ENCODE data around the gene PRKN.

PRKN gene

GRCh38 chr6:161590961-161591627 lies 1136.5 kb downstream of the PRKN start:
- no peaks in the 10 kb centered on the region for H3K9me3 ChIP-seq (ENCODE audit: insufficient read depth, low read depth, low read length)
- H3K4me1 ChIP-seq (ENCODE audit: insufficient read depth, low read length): no peaks in the 10 kb centered on the region
- no peak overlapping the region for H3K27ac ChIP-seq (ENCODE audit: low read depth, low read length)
- no peak overlapping the region for H3K4me3 ChIP-seq (ENCODE audit: low read length)
- WGBS: 97% methylated on average over 3 of the region's 5 CpGs
- H3K36me3 ChIP-seq (ENCODE audit: insufficient read depth, low read length): no peaks in the 10 kb centered on the region
- H3K27me3 ChIP-seq (ENCODE audit: insufficient read depth, low read length): no peaks in the 10 kb centered on the region
- no peak overlapping the region for H3K9ac ChIP-seq (ENCODE audit: low read depth, low read length)

DNA sequence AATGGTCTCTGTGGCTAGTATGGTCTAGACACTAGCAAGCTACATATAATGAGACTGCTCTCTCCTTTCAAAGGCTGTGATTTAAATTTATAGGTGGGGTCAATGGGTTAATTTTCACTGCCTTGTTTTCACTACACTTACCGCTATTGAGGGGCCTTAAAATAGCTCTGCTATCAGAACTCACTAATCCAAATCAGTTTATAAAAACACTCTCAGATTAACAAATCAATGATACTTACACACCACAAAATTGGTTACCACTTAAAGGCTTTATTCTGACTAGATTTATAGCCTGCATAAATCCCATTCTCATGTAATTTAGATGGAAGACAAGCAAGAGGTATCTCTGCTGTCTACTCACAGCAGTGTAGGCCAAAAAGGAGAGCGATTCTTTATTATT lies 1140.7 kb downstream of the PRKN start:
- Histone ChIP-seq H3K9ac (ENCODE audit: low read depth, low read length) (no peak overlapping the region), H3K36me3 (ENCODE audit: insufficient read depth, low read length) (no peaks in the 10 kb centered on the region), H3K27ac (ENCODE audit: low read depth, low read length) (no peak overlapping the region), H3K27me3 (ENCODE audit: insufficient read depth, low read length) (no peaks in the 10 kb centered on the region), H3K9me3 (ENCODE audit: insufficient read depth, low read depth, low read length) (no peaks in the 10 kb centered on the region), H3K4me1 (ENCODE audit: insufficient read depth, low read length) (no peaks in the 10 kb centered on the region), H3K4me3 (ENCODE audit: low read length) (no peak overlapping the region)
- 88% methylated on average over 2 of the region's 2 CpGs for WGBS

- no peaks in the 10 kb centered on the region for H3K36me3 ChIP-seq (ENCODE audit: insufficient read depth, low read length)
Observed at GRCh38 chr6:161584621-161585340, 1142.8 kb downstream of the PRKN start.

GRCh38 chr6:161584051-161584450 lies 1143.5 kb downstream of the PRKN start:
- no peaks in the 10 kb centered on the region for H3K27me3 ChIP-seq (ENCODE audit: insufficient read depth, low read length)
- no peaks in the 10 kb centered on the region for H3K4me1 ChIP-seq (ENCODE audit: insufficient read depth, low read length)
- no peak overlapping the region for H3K4me3 ChIP-seq (ENCODE audit: low read length)
- WGBS: 83% methylated on average over 1 of the region's 1 CpG
- no peaks in the 10 kb centered on the region for H3K36me3 ChIP-seq (ENCODE audit: insufficient read depth, low read length)
- H3K9ac ChIP-seq (ENCODE audit: low read depth, low read length): no peak overlapping the region
- H3K9me3 ChIP-seq (ENCODE audit: insufficient read depth, low read depth, low read length): no peaks in the 10 kb centered on the region
- H3K27ac ChIP-seq (ENCODE audit: low read depth, low read length): no peak overlapping the region

More at GRCh38 chr6:161584621-161585340, 1142.8 kb downstream of the PRKN start:
- H3K4me3 ChIP-seq (ENCODE audit: low read length): no peak overlapping the region
- 94% methylated on average over 7 of the region's 8 CpGs for WGBS
- H3K27me3 ChIP-seq (ENCODE audit: insufficient read depth, low read length): no peaks in the 10 kb centered on the region
- H3K4me1 ChIP-seq (ENCODE audit: insufficient read depth, low read length): no peaks in the 10 kb centered on the region
- H3K9ac ChIP-seq (ENCODE audit: low read depth, low read length): no peak overlapping the region
- no peaks in the 10 kb centered on the region for H3K9me3 ChIP-seq (ENCODE audit: insufficient read depth, low read depth, low read length)
- H3K27ac ChIP-seq (ENCODE audit: low read depth, low read length): no peak overlapping the region

DNA sequence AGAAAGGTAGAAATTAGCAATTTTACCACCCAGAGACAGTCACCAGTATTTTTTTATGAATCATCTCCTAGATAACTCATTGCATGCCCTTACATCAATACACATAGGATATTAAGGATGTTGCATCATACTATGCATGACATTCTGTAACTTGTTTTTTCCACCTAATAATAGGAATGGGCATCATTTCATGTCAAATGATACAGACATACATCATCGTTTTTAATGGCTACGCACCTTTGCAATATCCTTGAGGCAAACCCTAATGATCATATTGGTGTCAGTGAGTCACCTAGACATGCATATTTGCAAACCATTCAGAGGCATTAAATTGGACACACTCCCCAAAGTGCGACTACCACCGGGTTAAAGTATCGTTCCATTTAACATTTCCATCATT lies 1144.0 kb downstream of the PRKN start:
- Histone ChIP-seq H3K9ac (ENCODE audit: low read depth, low read length) (no peak overlapping the region), H3K27ac (ENCODE audit: low read depth, low read length) (no peak overlapping the region)
- WGBS: 96% methylated on average over 5 of the region's 5 CpGs

GRCh38 chr6:161578478-161578877 lies 1149.1 kb downstream of the PRKN start:
- peaks cover 6% of the 10 kb centered on the region; the same call in 1 of the 2 replicates for H3K4me1 ChIP-seq (ENCODE audit: insufficient read depth, low read length)
- H3K27ac ChIP-seq (ENCODE audit: low read depth, low read length): no peak overlapping the region
- no peaks in the 10 kb centered on the region for H3K36me3 ChIP-seq (ENCODE audit: insufficient read depth, low read length)
- H3K9ac ChIP-seq (ENCODE audit: low read depth, low read length): no peak overlapping the region
- 58% methylated on average over 3 of the region's 3 CpGs for WGBS
- H3K4me3 ChIP-seq (ENCODE audit: low read length): no peak overlapping the region
- H3K27me3 ChIP-seq (ENCODE audit: insufficient read depth, low read length): no peaks in the 10 kb centered on the region
- H3K9me3 ChIP-seq (ENCODE audit: insufficient read depth, low read depth, low read length): no peaks in the 10 kb centered on the region

More for the DNA sequence above, 1144.0 kb downstream of the PRKN start:
- no peaks in the 10 kb centered on the region for H3K9me3 ChIP-seq (ENCODE audit: insufficient read depth, low read depth, low read length)
- no peaks in the 10 kb centered on the region for H3K36me3 ChIP-seq (ENCODE audit: insufficient read depth, low read length)
- no peak overlapping the region for H3K4me3 ChIP-seq (ENCODE audit: low read length)
- H3K27me3 ChIP-seq (ENCODE audit: insufficient read depth, low read length): no peaks in the 10 kb centered on the region
- H3K4me1 ChIP-seq (ENCODE audit: insufficient read depth, low read length): no peaks in the 10 kb centered on the region

DNA sequence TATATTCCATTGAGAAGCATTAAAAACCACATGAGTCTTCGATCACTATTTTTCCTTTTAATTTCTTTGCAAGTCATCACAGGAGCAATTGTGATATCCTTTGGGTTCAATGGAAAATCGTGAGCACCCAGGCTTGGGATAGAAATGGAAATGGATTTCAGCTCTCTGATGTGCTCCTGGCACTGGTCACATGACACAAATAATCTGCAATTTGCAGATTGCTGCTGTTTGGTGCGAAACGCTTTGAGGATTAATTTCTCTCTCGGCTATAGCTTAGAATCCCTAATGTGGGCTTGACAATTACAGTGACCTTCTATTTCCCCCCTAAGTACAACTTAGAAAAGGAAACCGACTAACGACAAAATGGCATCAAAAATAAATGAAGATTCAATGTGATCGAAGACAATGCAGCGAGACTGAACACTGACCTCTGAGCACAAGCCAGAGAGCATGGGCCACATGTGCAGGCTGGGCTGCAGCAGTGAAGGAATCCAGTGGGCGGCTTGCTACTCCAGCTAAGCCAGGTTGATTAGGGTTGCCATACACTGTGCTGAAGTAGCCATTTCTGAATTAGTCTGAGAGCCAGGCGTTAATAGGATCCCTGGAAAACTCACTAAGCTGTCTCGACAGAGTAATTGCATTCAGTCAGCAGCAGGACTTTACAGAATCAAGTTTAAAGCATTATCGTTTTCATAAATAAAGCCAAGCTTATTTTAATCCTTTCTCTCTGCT lies 1151.9 kb downstream of the PRKN start:
- 90% methylated on average over 12 of the region's 13 CpGs for WGBS
- no peak overlapping the region for H3K27ac ChIP-seq (ENCODE audit: low read depth, low read length)
- no peak overlapping the region for H3K4me3 ChIP-seq (ENCODE audit: low read length)

DNA sequence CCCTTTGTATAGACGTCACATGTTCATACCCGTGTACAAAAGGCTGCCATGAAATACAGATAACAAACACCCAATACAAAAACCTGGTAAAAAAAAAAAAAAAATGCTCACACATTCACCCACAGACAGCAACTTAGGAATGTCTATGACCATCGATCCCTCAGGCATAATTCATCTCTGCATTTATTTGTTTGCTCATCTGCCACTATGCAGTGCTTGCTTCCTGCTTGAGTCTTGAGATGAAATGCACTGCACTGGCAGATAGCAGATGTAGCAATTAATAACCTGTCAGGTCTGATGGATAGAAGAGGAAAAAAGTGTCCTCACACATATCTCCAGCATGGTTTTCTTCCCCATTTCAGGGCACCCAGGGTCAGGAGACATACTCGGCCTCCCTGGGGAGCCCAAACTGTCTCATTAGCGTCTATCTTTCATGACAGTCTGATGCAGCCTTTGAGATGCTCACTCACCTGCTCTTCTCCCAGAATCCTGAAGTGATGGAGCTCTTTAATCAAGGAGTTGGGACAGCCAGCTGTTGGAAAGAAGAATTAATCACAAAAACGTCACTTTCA lies 1158.6 kb downstream of the PRKN start:
- Histone ChIP-seq H3K4me3 (ENCODE audit: low read length) (no peak overlapping the region), H3K9ac (ENCODE audit: low read depth, low read length) (no peak overlapping the region), H3K27me3 (ENCODE audit: insufficient read depth, low read length) (no peaks in the 10 kb centered on the region), H3K36me3 (ENCODE audit: insufficient read depth, low read length) (no peaks in the 10 kb centered on the region), H3K27ac (ENCODE audit: low read depth, low read length) (no peak overlapping the region), H3K4me1 (ENCODE audit: insufficient read depth, low read length) (no peaks in the 10 kb centered on the region), H3K9me3 (ENCODE audit: insufficient read depth, low read depth, low read length) (no peaks in the 10 kb centered on the region)
- WGBS: 85% methylated on average over 6 of the region's 6 CpGs

More for the DNA sequence above, 1151.9 kb downstream of the PRKN start:
- H3K9me3 ChIP-seq (ENCODE audit: insufficient read depth, low read depth, low read length): no peaks in the 10 kb centered on the region
- peaks cover 6% of the 10 kb centered on the region; the same call in 1 of the 2 replicates for H3K4me1 ChIP-seq (ENCODE audit: insufficient read depth, low read length)
- no peak overlapping the region for H3K9ac ChIP-seq (ENCODE audit: low read depth, low read length)
- no peaks in the 10 kb centered on the region for H3K27me3 ChIP-seq (ENCODE audit: insufficient read depth, low read length)
- H3K36me3 ChIP-seq (ENCODE audit: insufficient read depth, low read length): no peaks in the 10 kb centered on the region

GRCh38 chr6:161564952-161565351 lies 1162.6 kb downstream of the PRKN start:
- Histone ChIP-seq H3K9me3 (ENCODE audit: insufficient read depth, low read depth, low read length) (no peaks in the 10 kb centered on the region), H3K36me3 (ENCODE audit: insufficient read depth, low read length) (no peaks in the 10 kb centered on the region), H3K4me3 (ENCODE audit: low read length) (no peak overlapping the region), H3K9ac (ENCODE audit: low read depth, low read length) (no peak overlapping the region), H3K4me1 (ENCODE audit: insufficient read depth, low read length) (no peaks in the 10 kb centered on the region), H3K27me3 (ENCODE audit: insufficient read depth, low read length) (no peaks in the 10 kb centered on the region), H3K27ac (ENCODE audit: low read depth, low read length) (no peak overlapping the region)
- 94% methylated on average over 3 of the region's 3 CpGs for WGBS

GRCh38 chr6:161561908-161562307 lies 1165.7 kb downstream of the PRKN start:
- 91% methylated on average over 9 of the region's 9 CpGs for WGBS

More at GRCh38 chr6:161561908-161562307, 1165.7 kb downstream of the PRKN start:
- Histone ChIP-seq H3K4me1 (ENCODE audit: insufficient read depth, low read length) (no peaks in the 10 kb centered on the region), H3K9ac (ENCODE audit: low read depth, low read length) (no peak overlapping the region), H3K9me3 (ENCODE audit: insufficient read depth, low read depth, low read length) (no peaks in the 10 kb centered on the region), H3K27ac (ENCODE audit: low read depth, low read length) (no peak overlapping the region), H3K4me3 (ENCODE audit: low read length) (no peak overlapping the region), H3K36me3 (ENCODE audit: insufficient read depth, low read length) (no peaks in the 10 kb centered on the region), H3K27me3 (ENCODE audit: insufficient read depth, low read length) (no peaks in the 10 kb centered on the region)
